Lower leg skin (tissue), 4 donors: ENCODE results near the gene CSNK2A2. TPM values are rescaled to one million over a fixed set of nuclear protein-coding genes. Genes with fewer than 3 reads are reported as not detected.

Source experiments
- DNase-seq, 2 donors: peaks; one replicate each; pipeline ENCODE4 v3.0.0-alpha.2; 2019; ENCODE audit warnings: low spot score in 2 of 2
- H3K4me3 ChIP-seq: fragments of 200-600 bp; sonication (generic); 2 replicates; pipeline ENCODE4 v1.5.1; 2017; ENCODE audit warnings: mild to moderate bottlenecking, low read depth; ENCODE audit not compliant: poor library complexity, severe bottlenecking
- POLR2A ChIP-seq, 2 donors: fragments of 450-650 bp; IDR thresholded peaks; one replicate each; pipeline ENCODE4 v1.6.1; 2016 to 2017; ENCODE audit warnings: antibody characterized with exemption in 2 of 2, mild to moderate bottlenecking in 1 of 2, moderate library complexity in 1 of 2
- WGBS, 2 donors: methylation state at CpG; one replicate each; pipeline ENCODE4 v1.1.5; 2018; 5-methylcytosine and 5-hydroxymethylcytosine counted together
- intact Hi-C: fragments of 100-400 bp; cut with DNase I; formaldehyde crosslinking; loops from one replicate; pipeline ENCODE4 v1.15.0; 2023; ENCODE audit warnings: low total_unique reads
- total RNA-seq, 4 donors: library from RNA; depleted of rRNA; stranded (reverse); fragments of >200 nt; gene quantifications; one replicate each; pipeline ENCODE4 v1.1.0, GENCODE V29; 2016
- TF ChIP-seq, protein P1 (sequence below), 3 donors: fragments of 450-650 bp; IDR thresholded peaks; one replicate each; pipeline ENCODE4 v1.5.1; 2016; ENCODE audit warnings: antibody characterized with exemption in 3 of 3, mild to moderate bottlenecking in 3 of 3, moderate library complexity in 2 of 3

CSNK2A2 gene
- total RNA-seq, 4 donors from 2014 or later, result 112 to 159 (median 141) TPM

DNA sequence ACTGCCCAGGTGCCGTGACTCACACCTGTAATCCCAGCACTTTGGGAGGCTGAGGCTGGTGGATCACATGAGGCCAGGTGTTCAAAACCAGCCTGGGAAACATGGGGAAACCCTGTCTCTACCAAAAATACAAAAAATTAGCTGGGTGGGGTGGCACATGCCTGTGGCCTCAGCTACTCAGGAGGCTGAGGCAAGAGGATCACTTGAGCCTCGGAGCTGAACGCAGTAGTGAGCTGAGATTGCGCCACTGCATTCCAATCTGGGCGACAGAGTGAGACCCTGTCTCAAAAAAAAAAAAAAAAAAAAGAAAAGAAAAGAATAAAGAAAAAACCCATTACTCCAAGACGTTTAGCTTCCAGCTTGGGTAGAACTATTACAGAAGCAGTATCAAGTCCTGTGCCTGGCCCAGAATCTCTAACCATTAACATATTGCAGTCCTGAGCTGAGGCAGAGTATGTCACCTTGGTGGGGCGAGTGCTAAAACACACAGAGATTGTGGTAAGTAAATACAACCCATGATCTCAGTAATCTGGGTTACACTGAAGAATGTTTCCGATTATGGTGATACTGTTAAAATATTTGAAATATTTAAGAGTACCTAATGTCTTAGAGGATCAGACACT, 45.5 kb downstream of the CSNK2A2 start:
- DNase-seq, result no peak
- TF ChIP-seq, protein P1, sequence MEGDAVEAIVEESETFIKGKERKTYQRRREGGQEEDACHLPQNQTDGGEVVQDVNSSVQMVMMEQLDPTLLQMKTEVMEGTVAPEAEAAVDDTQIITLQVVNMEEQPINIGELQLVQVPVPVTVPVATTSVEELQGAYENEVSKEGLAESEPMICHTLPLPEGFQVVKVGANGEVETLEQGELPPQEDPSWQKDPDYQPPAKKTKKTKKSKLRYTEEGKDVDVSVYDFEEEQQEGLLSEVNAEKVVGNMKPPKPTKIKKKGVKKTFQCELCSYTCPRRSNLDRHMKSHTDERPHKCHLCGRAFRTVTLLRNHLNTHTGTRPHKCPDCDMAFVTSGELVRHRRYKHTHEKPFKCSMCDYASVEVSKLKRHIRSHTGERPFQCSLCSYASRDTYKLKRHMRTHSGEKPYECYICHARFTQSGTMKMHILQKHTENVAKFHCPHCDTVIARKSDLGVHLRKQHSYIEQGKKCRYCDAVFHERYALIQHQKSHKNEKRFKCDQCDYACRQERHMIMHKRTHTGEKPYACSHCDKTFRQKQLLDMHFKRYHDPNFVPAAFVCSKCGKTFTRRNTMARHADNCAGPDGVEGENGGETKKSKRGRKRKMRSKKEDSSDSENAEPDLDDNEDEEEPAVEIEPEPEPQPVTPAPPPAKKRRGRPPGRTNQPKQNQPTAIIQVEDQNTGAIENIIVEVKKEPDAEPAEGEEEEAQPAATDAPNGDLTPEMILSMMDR (IDR thresholded peaks at IDR 0.05), result no peak
- TF ChIP-seq POLR2A (IDR thresholded peaks at IDR 0.05), result no peak
- WGBS, 2 donors, result 80 to 88% methylated on average over 8 of the region's 8 CpGs
- H3K4me3 ChIP-seq, result no peak overlapping the region
- intact Hi-C loops, result no loop called here

GRCh38 chr16:58148526-58148925, 49.4 kb downstream of the CSNK2A2 start:
- no peak for DNase-seq
- TF ChIP-seq, protein P1 (IDR thresholded peaks at IDR 0.05), result no peak
- no peak for TF ChIP-seq POLR2A (IDR thresholded peaks at IDR 0.05)
- intact Hi-C loops, result no loop called here
- 78 to 82% methylated on average over 1 of the region's 1 CpG for WGBS, 2 donors
- H3K4me3 ChIP-seq, result no peak overlapping the region

DNA sequence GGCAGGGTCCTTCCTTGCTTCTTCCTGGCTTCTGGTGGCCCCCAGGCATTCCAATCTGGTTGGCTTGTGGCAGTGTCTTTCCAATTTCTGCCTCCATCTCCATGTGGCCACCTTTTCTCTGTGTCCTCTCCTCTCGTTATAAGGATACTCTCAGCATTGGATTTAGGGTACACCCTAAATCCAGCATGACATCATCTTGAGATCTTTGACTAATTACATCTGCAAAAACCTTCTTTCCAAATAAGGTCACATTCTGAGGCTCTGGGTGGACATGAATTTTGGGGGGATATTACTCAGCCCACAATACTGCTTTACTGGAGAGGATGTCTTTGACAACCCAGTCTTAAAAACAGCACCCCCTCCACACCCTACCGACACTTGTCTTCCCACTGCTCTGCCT, 49.8 kb downstream of the CSNK2A2 start:
- intact Hi-C loops, result no loop called here
- WGBS, 2 donors, result 93 to 95% methylated on average over 2 of the region's 2 CpGs
- TF ChIP-seq, protein P1 (IDR thresholded peaks at IDR 0.05), result no peak
- TF ChIP-seq POLR2A (IDR thresholded peaks at IDR 0.05), result no peak

DNA sequence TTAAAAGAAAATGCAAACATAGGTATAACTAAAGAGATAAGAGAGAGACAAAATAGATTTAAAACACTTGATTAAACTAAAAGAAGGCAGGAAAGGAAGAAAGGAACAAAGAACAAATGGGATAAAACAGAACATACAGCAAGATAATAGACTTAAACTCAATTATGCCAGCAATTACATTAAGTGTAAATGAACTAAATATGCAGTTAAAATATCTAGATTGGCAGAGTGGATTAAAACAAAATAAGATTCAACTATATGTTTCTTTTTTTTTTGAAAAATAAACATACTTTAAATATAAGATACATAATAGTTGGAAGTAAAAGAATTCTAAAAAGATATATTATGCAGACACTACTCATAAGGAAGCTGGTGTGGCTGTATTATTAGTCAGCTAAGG, 59.1 kb downstream of the CSNK2A2 start:
- TF ChIP-seq, protein P1 (IDR thresholded peaks at IDR 0.05), result no peak
- no peak for TF ChIP-seq POLR2A (IDR thresholded peaks at IDR 0.05)
- no peak overlapping the region for H3K4me3 ChIP-seq
- intact Hi-C loops, result no loop called here
- no peak for DNase-seq

More for the DNA sequence above, 49.8 kb downstream of the CSNK2A2 start:
- no peak overlapping the region for H3K4me3 ChIP-seq
- no peak for DNase-seq

DNA sequence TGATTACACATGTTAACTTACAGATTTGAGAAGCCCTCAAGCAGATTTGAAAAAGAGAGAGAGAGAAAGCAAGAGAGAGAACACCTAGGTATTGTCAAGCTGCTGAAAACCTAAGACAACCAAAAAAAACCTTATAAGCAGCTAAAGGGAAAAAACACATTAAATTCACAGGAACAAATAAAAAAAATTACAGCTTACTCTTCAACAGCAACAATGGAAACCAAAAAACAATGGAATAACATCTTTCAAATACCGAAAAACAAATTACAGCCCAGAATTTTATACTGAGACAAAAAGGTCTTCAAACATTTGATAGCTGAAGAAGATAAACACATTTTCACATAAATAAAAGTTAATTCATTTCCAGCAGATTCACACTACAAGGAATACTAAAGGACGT, 60.3 kb downstream of the CSNK2A2 start:
- H3K4me3 ChIP-seq, result no peak overlapping the region
- intact Hi-C loops, result no loop called here
- no peak for DNase-seq
- TF ChIP-seq, protein P1 (IDR thresholded peaks at IDR 0.05), result no peak
- TF ChIP-seq POLR2A (IDR thresholded peaks at IDR 0.05), result no peak
- 91 to 98% methylated on average over 2 of the region's 2 CpGs for WGBS, 2 donors
